Vagina (tissue), 2 donors: ENCODE measurements around the gene LIN28B. TPM values are rescaled to one million over a fixed set of nuclear protein-coding genes. Genes with fewer than 3 reads are reported as not detected.

ENCODE experiments used
- DNase-seq, 2 donors: peaks; one replicate each; pipeline ENCODE4 v3.0.0-alpha.2; 2017; ENCODE audit errors: extremely low spot score in 2 of 2
- H3K27ac ChIP-seq: fragments of 200-600 bp; sonication (generic); one replicate; pipeline ENCODE4 v1.5.1; 2019
- H3K27me3 ChIP-seq: fragments of 200-600 bp; sonication (generic); one replicate; pipeline ENCODE4 v1.5.1; 2019
- H3K36me3 ChIP-seq, 2 donors: fragments of 200-600 bp; sonication (generic); one replicate each; pipeline ENCODE4 v1.5.1; 2017 to 2019
- H3K4me1 ChIP-seq: fragments of 200-600 bp; sonication (generic); one replicate; pipeline ENCODE4 v1.5.1; 2019
- H3K4me3 ChIP-seq, 2 donors: fragments of 200-600 bp; sonication (generic); 1 replicate in 1 of 2; 2 replicates in 1 of 2; pipeline ENCODE4 v1.5.1; 2016 to 2019
- H3K9me3 ChIP-seq: fragments of 200-600 bp; sonication (generic); one replicate; pipeline ENCODE4 v1.5.1; 2019
- CTCF ChIP-seq, 3 experiments: fragments of 450-650 bp in 2 of 3; fragments of 200-600 bp in 1 of 3; sonication (generic) in 1 of 3; IDR thresholded peaks; one replicate each; pipeline ENCODE4 v1.5.1; 2017 to 2019; ENCODE audit warnings: antibody characterized with exemption in 3 of 3, mild to moderate bottlenecking in 2 of 3, moderate library complexity in 2 of 3
- POLR2A ChIP-seq, 2 donors: fragments of 450-650 bp; IDR thresholded peaks; one replicate each; pipeline ENCODE4 v1.6.1; 2017; ENCODE audit warnings: antibody characterized with exemption in 2 of 2, mild to moderate bottlenecking in 2 of 2, moderate library complexity in 2 of 2
- POLR2AphosphoS5 ChIP-seq, 2 donors: sonication (generic); formaldehyde crosslinking; IDR thresholded peaks; one replicate each; pipeline ENCODE4 v1.9.0; 2017; ENCODE audit warnings: antibody characterized with exemption in 2 of 2, mild to moderate bottlenecking in 2 of 2, low read depth in 1 of 2; ENCODE audit not compliant: insufficient read depth in 1 of 2
- intact Hi-C: fragments of 100-400 bp; cut with DNase I; formaldehyde crosslinking; loops from one replicate; pipeline ENCODE4 v1.15.1; 2023
- total RNA-seq: library from RNA; depleted of rRNA; stranded (reverse); fragments of >200 nt; gene quantifications from one replicate; pipeline ENCODE4 v1.2.3, GENCODE V29; 2016

Gene LIN28B
- total RNA-seq, 1 donor from 2014 or later: not detected

- no peak for DNase-seq
- TF ChIP-seq CTCF (IDR thresholded peaks at IDR 0.05) (no peak), POLR2AphosphoS5 (IDR thresholded peaks at IDR 0.05; ENCODE audit: insufficient read depth in 1 of 2, low read depth in 1 of 2) (no peak), POLR2A (IDR thresholded peaks at IDR 0.05) (no peak)
- no peak overlapping the region for H3K27ac ChIP-seq
- H3K9me3 ChIP-seq: no peaks in the 10 kb centered on the region
- no peaks in the 10 kb centered on the region for H3K36me3 ChIP-seq
- no peaks in the 10 kb centered on the region for H3K27me3 ChIP-seq
- intact Hi-C loops: no loop called here
- H3K4me3 ChIP-seq: no peak overlapping the region
- H3K4me1 ChIP-seq: no peaks in the 10 kb centered on the region
Observed at GRCh38 chr6:105038259-105038658, 81.4 kb downstream of the LIN28B start.

- DNase-seq: no peak
- intact Hi-C loops: no loop called here
- TF ChIP-seq POLR2AphosphoS5 (IDR thresholded peaks at IDR 0.05; ENCODE audit: insufficient read depth in 1 of 2, low read depth in 1 of 2): no peak
- TF ChIP-seq CTCF (IDR thresholded peaks at IDR 0.05): no peak
- TF ChIP-seq POLR2A (IDR thresholded peaks at IDR 0.05): no peak
- Histone ChIP-seq H3K4me3 (no peak overlapping the region), H3K4me1 (no peaks in the 10 kb centered on the region), H3K27ac (no peak overlapping the region), H3K9me3 (no peaks in the 10 kb centered on the region), H3K36me3 (no peaks in the 10 kb centered on the region), H3K27me3 (no peaks in the 10 kb centered on the region)
Observed at GRCh38 chr6:105041880-105042279, 85.0 kb downstream of the LIN28B start.

DNA sequence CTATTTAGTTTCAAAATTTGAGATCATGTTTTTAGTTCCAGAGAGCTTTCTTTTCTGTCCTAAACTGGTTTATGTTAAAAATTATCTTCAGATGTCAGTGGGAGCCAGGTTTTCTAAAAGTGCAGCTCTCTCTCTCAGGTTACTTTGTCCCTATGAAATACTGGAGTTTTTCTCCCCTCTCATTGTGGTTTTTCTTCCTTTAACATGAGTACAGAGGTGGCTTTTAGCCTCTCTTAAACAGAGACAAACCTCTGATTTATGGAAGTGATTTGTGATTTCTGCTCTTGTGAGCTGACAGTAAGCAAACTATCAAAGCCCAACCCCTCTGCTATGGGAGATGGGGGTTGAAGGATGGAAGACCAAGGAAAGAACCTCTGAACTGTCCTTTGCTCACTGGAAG, 85.7 kb downstream of the LIN28B start:
- H3K27me3 ChIP-seq: no peaks in the 10 kb centered on the region
- H3K36me3 ChIP-seq: no peaks in the 10 kb centered on the region
- intact Hi-C loops: no loop called here
- TF ChIP-seq POLR2A (IDR thresholded peaks at IDR 0.05) (no peak), POLR2AphosphoS5 (IDR thresholded peaks at IDR 0.05; ENCODE audit: insufficient read depth in 1 of 2, low read depth in 1 of 2) (no peak), CTCF (IDR thresholded peaks at IDR 0.05) (no peak)
- no peaks in the 10 kb centered on the region for H3K4me1 ChIP-seq
- no peak overlapping the region for H3K4me3 ChIP-seq
- no peaks in the 10 kb centered on the region for H3K9me3 ChIP-seq
- no peak for DNase-seq
- no peak overlapping the region for H3K27ac ChIP-seq

GRCh38 chr6:105043979-105044378, 87.1 kb downstream of the LIN28B start:
- no peak for DNase-seq
- TF ChIP-seq POLR2A (IDR thresholded peaks at IDR 0.05) (no peak), CTCF (IDR thresholded peaks at IDR 0.05) (no peak), POLR2AphosphoS5 (IDR thresholded peaks at IDR 0.05; ENCODE audit: insufficient read depth in 1 of 2, low read depth in 1 of 2) (no peak)
- intact Hi-C loops: no loop called here
- Histone ChIP-seq H3K27me3 (no peaks in the 10 kb centered on the region), H3K36me3 (no peaks in the 10 kb centered on the region), H3K27ac (no peak overlapping the region), H3K4me3 (no peak overlapping the region), H3K4me1 (no peaks in the 10 kb centered on the region), H3K9me3 (no peaks in the 10 kb centered on the region)

DNA sequence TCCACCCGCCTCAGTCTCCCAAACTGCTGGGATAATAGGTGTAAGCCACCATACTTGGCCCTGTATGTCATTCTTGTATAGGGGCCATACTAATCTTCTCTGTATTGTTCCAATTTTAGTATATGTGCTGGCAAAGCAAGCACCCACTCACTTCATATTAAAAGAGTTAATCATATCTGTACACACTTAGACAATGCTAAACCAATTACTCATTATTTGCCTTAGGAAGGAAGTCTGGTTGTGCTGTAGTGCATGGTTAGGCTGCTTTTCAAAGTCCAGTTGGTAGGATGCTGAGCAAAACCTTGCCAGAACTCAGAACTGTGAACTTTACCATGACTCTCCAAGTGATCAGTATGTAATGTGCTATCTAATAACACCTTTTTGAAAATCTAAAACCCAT, 88.6 kb downstream of the LIN28B start:
- no peak for TF ChIP-seq POLR2AphosphoS5 (IDR thresholded peaks at IDR 0.05; ENCODE audit: insufficient read depth in 1 of 2, low read depth in 1 of 2)
- no peak for TF ChIP-seq POLR2A (IDR thresholded peaks at IDR 0.05)
- TF ChIP-seq CTCF (IDR thresholded peaks at IDR 0.05): no peak
- Histone ChIP-seq H3K4me3 (no peak overlapping the region), H3K27me3 (no peaks in the 10 kb centered on the region), H3K27ac (no peak overlapping the region), H3K9me3 (no peaks in the 10 kb centered on the region), H3K36me3 (no peaks in the 10 kb centered on the region), H3K4me1 (no peaks in the 10 kb centered on the region)
- DNase-seq: no peak
- intact Hi-C loops: no loop called here
